Nephron (organoid): ENCODE measurements around the gene CNTF.
"Not testable (repeated sequence)": the region's sequence is repeated elsewhere in the genome, so short reads cannot be mapped to it uniquely, and the experiment has no call there.

Experiments used
- H3K27ac Mint-ChIP-seq, 3 experiments: 2 replicates each; pipeline ENCODE4 v1.8.0; 2020; ENCODE audit warnings: mixed read lengths in 3 of 3, mild to moderate bottlenecking in 2 of 3, moderate library complexity in 1 of 3
- H3K27me3 Mint-ChIP-seq: 2 replicates; pipeline ENCODE4 v1.8.0; 2021; ENCODE audit warnings: low read depth, mild to moderate bottlenecking, moderate library complexity, mixed read lengths
- H3K36me3 Mint-ChIP-seq: 2 replicates; pipeline ENCODE4 v1.8.0; 2020; ENCODE audit warnings: low read depth, mixed read lengths
- H3K4me1 Mint-ChIP-seq: 2 replicates; pipeline ENCODE4 v1.8.0; 2020; ENCODE audit warnings: mixed read lengths
- H3K4me3 Mint-ChIP-seq, 3 experiments: 2 replicates each; pipeline ENCODE4 v1.8.0; 2020; ENCODE audit warnings: mild to moderate bottlenecking in 3 of 3, mixed read lengths in 3 of 3, moderate library complexity in 2 of 3
- H3K9me3 Mint-ChIP-seq: 2 replicates; pipeline ENCODE4 v1.8.0; 2020; ENCODE audit warnings: mixed read lengths
- CTCF ChIP-seq, 3 experiments: fragments of 200-600 bp; sonication (generic); IDR thresholded peaks; one replicate each; pipeline ENCODE4 v1.5.0; 2021; ENCODE audit warnings: antibody characterized with exemption in 3 of 3; ENCODE audit not compliant: unreplicated experiment in 3 of 3

The CNTF gene

GRCh38 chr11:58622344-58622743 lies at the start of gene CNTF:
CNTF (plus strand) TSS chr11:58622665; CDS start chr11:58622753, 88 bp downstream.
- Mint-ChIP-seq H3K4me3 (no peak within 1 kb of the TSS), H3K4me1 (peaks cover 4% of the 10 kb centered on the region)
- no peak for TF ChIP-seq CTCF (IDR thresholded peaks at IDR 0.05; ENCODE audit: unreplicated experiment in 3 of 3)

GRCh38 chr11:58572906-58573305 lies 49.6 kb upstream of the CNTF start:
- not testable (repeated sequence) for H3K27ac Mint-ChIP-seq, H3K4me3 Mint-ChIP-seq, H3K27me3 Mint-ChIP-seq, H3K9me3 Mint-ChIP-seq
- Mint-ChIP-seq H3K4me1 (peaks cover 24% of the 10 kb centered on the region), H3K36me3 (peaks cover 14% of the 10 kb centered on the region)

More at GRCh38 chr11:58622344-58622743, at the start of gene CNTF:
- no peaks in the 10 kb centered on the region for H3K9me3 Mint-ChIP-seq
- H3K27ac Mint-ChIP-seq: no peak within 1 kb of the TSS
- H3K27me3 Mint-ChIP-seq: no peaks in the 10 kb centered on the region
- H3K36me3 Mint-ChIP-seq: peaks cover 66% of the 10 kb centered on the region

- Mint-ChIP-seq H3K4me1 (peaks cover 24% of the 10 kb centered on the region), H3K27ac (peak overlapping the region in 2 of 3 experiments; percentile 30 to 39), H3K4me3 (no peak overlapping the region), H3K27me3 (no peaks in the 10 kb centered on the region), H3K36me3 (peaks cover 12% of the 10 kb centered on the region), H3K9me3 (no peaks in the 10 kb centered on the region)
- no peak for TF ChIP-seq CTCF (IDR thresholded peaks at IDR 0.05; ENCODE audit: unreplicated experiment in 3 of 3)
Observed at GRCh38 chr11:58573451-58574104, 48.9 kb upstream of the CNTF start.

- Mint-ChIP-seq H3K36me3 (peaks cover 7% of the 10 kb centered on the region), H3K27ac (peak overlapping the region; percentile 7 to 10 (median 9)), H3K9me3 (no peaks in the 10 kb centered on the region), H3K4me1 (peaks cover 24% of the 10 kb centered on the region), H3K4me3 (peak overlapping the region; percentile 2 to 3 (median 2)), H3K27me3 (no peaks in the 10 kb centered on the region)
- no peak for TF ChIP-seq CTCF (IDR thresholded peaks at IDR 0.05; ENCODE audit: unreplicated experiment in 3 of 3)
Observed at GRCh38 chr11:58574881-58575280, 47.6 kb upstream of the CNTF start.

GRCh38 chr11:58575377-58576020 lies 47.0 kb upstream of the CNTF start, which contains the start of gene LPXN:
LPXN (minus strand) TSS chr11:58575856; CDS start chr11:58575772, 84 bp downstream.
- TF ChIP-seq CTCF (IDR thresholded peaks at IDR 0.05; ENCODE audit: unreplicated experiment in 3 of 3): no peak
- H3K27ac Mint-ChIP-seq: peak within 1 kb of the TSS; percentile 7 to 100 (median 99)
- peaks cover 30% of the 10 kb centered on the region for H3K4me1 Mint-ChIP-seq
- H3K4me3 Mint-ChIP-seq: peak within 1 kb of the TSS; percentile 90 to 97 (median 91)
- no peaks in the 10 kb centered on the region for H3K27me3 Mint-ChIP-seq
- no peaks in the 10 kb centered on the region for H3K9me3 Mint-ChIP-seq
- H3K36me3 Mint-ChIP-seq: peaks cover 3% of the 10 kb centered on the region

GRCh38 chr11:58576887-58577471 lies 45.5 kb upstream of the CNTF start:
- no peaks in the 10 kb centered on the region for H3K9me3 Mint-ChIP-seq
- TF ChIP-seq CTCF (IDR thresholded peaks at IDR 0.05; ENCODE audit: unreplicated experiment in 3 of 3): peak; percentile 38 to 48 (median 43)
- H3K27me3 Mint-ChIP-seq: no peaks in the 10 kb centered on the region
- H3K4me3 Mint-ChIP-seq: peak overlapping the region; percentile 90 to 97 (median 91)
- H3K36me3 Mint-ChIP-seq: no peaks in the 10 kb centered on the region
- H3K4me1 Mint-ChIP-seq: peaks cover 41% of the 10 kb centered on the region
- H3K27ac Mint-ChIP-seq: peak overlapping the region; percentile 99 to 100 (median 99)
